HEK293T (cell line): ENCODE data around the gene NKG7.

Experiments used
- CTCF ChIA-PET: fragments of 350-600 bp; formaldehyde crosslinking; extraction: SDS; loops from one replicate; lab custom pipeline; 2021; ENCODE audit warnings: antibody characterized with exemption, inconsistent platforms; lab: Yijun Ruan, JAX
- POLR2A ChIA-PET: fragments of 350-600 bp; formaldehyde crosslinking; extraction: SDS; loops from one replicate; lab custom pipeline; 2020; ENCODE audit warnings: antibody characterized with exemption, inconsistent platforms; lab: Yijun Ruan, JAX
- DNase-seq: peaks from one replicate; pipeline ENCODE4 v3.0.0; 2012; ENCODE audit warnings: mixed read lengths; ENCODE audit errors: extremely low spot score
- ARNT ChIP-seq: fragments of 450-650 bp; IDR thresholded peaks from 2 replicates; pipeline ENCODE4 v1.6.1; 2017; ENCODE audit warnings: mild to moderate bottlenecking
- BHLHE40 ChIP-seq: fragments of 450-650 bp; IDR thresholded peaks from 2 replicates; pipeline ENCODE4 v1.6.1; 2016; ENCODE audit warnings: mild to moderate bottlenecking, moderate library complexity, borderline replicate concordance
- CTBP1 ChIP-seq: fragments of 450-650 bp; IDR thresholded peaks from 2 replicates; pipeline ENCODE4 v1.6.1; 2016; ENCODE audit warnings: borderline replicate concordance
- ELF4 ChIP-seq: fragments of 450-650 bp; IDR thresholded peaks from 2 replicates; pipeline ENCODE4 v1.6.1; 2017; ENCODE audit warnings: antibody characterized with exemption
- FOXA1 ChIP-seq: fragments of 450-650 bp; IDR thresholded peaks from 2 replicates; pipeline ENCODE4 v1.6.1; 2016; ENCODE audit warnings: mild to moderate bottlenecking
- FOXK2 ChIP-seq: fragments of 450-650 bp; IDR thresholded peaks from 2 replicates; pipeline ENCODE4 v1.6.1; 2016; ENCODE audit warnings: mild to moderate bottlenecking
- FOXM1 ChIP-seq: fragments of 450-650 bp; IDR thresholded peaks from 2 replicates; pipeline ENCODE4 v1.6.1; 2017; ENCODE audit warnings: mild to moderate bottlenecking, borderline replicate concordance
- HDGF ChIP-seq: fragments of 450-650 bp; IDR thresholded peaks from 2 replicates; pipeline ENCODE4 v1.6.1; 2017; ENCODE audit warnings: antibody characterized with exemption, borderline replicate concordance
- L3MBTL2 ChIP-seq: fragments of 450-650 bp; conservative IDR thresholded peaks from 2 replicates; pipeline ENCODE4 v1.6.1; 2016; ENCODE audit warnings: mild to moderate bottlenecking
- LEF1 ChIP-seq: fragments of 450-650 bp; IDR thresholded peaks from 2 replicates; pipeline ENCODE4 v1.6.1; 2017; ENCODE audit warnings: mild to moderate bottlenecking, borderline replicate concordance
- NFRKB ChIP-seq: fragments of 450-650 bp; IDR thresholded peaks from 2 replicates; pipeline ENCODE4 v1.6.1; 2016; ENCODE audit warnings: mild to moderate bottlenecking, moderate library complexity
- SP1 ChIP-seq: fragments of 450-650 bp; IDR thresholded peaks from 2 replicates; pipeline ENCODE4 v1.6.1; 2017
- SUZ12 ChIP-seq: fragments of 450-650 bp; IDR thresholded peaks from 2 replicates; pipeline ENCODE4 v1.6.1; 2016; ENCODE audit warnings: mild to moderate bottlenecking
- TARDBP ChIP-seq: fragments of 450-650 bp; IDR thresholded peaks from 2 replicates; pipeline ENCODE4 v1.6.1; 2016
- ZNF384 ChIP-seq: fragments of 450-650 bp; IDR thresholded peaks from 2 replicates; pipeline ENCODE4 v1.6.1; 2016
- TF ChIP-seq, protein P1 (sequence below): fragments of 450-650 bp; IDR thresholded peaks from 2 replicates; pipeline ENCODE4 v1.6.1; 2016

Gene NKG7

DNA sequence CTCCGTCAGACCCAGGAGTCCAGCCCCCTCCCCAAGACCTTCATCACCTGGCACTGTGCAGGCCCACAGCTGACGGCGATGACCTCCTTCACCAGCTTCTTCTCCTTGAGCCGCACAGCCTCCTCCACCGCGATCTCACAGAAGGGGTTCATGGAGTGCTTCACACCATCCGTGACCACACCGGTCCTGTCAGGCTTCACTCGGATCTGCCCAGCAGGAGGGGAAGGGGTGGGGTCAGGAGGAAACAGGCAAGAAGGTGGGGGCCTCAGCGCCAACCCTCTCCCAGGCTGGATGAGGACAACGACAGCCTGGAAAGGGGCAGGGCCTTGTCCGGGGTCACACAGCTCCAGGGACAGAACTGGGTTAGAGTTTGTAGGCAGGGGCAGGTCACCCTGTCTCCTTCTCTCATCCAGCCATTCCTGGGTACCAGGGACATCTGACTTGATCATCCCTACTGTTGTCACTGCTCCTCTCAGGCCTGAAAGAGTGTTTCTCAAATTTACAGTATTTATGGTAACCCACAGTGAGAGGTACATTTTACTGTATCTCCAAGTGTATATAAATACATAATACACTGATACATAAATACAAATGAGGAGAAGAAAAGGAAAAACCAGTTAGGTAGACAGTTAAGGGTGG lies 18.2 kb downstream of the NKG7 start:
- TF ChIP-seq ZNF384: no peak
- no peak for TF ChIP-seq LEF1
- TF ChIP-seq, protein P1, sequence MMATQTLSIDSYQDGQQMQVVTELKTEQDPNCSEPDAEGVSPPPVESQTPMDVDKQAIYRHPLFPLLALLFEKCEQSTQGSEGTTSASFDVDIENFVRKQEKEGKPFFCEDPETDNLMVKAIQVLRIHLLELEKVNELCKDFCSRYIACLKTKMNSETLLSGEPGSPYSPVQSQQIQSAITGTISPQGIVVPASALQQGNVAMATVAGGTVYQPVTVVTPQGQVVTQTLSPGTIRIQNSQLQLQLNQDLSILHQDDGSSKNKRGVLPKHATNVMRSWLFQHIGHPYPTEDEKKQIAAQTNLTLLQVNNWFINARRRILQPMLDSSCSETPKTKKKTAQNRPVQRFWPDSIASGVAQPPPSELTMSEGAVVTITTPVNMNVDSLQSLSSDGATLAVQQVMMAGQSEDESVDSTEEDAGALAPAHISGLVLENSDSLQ: no peak
- TF ChIP-seq SUZ12: no peak
- DNase-seq: no peak
- ChIA-PET CTCF (interaction anchor here (0.6 kb wide), 1 partner anchor 307 kb away, joined by 3 read pairs; no protein-coding TSS in a partner anchor), POLR2A (interaction anchor here (1.0 to 1.6 kb wide), 4 partner anchors 11 to 15 kb away, joined by 3 to 5 read pairs (median 4); partner anchors contain the start of gene VSIG10L)

DNA sequence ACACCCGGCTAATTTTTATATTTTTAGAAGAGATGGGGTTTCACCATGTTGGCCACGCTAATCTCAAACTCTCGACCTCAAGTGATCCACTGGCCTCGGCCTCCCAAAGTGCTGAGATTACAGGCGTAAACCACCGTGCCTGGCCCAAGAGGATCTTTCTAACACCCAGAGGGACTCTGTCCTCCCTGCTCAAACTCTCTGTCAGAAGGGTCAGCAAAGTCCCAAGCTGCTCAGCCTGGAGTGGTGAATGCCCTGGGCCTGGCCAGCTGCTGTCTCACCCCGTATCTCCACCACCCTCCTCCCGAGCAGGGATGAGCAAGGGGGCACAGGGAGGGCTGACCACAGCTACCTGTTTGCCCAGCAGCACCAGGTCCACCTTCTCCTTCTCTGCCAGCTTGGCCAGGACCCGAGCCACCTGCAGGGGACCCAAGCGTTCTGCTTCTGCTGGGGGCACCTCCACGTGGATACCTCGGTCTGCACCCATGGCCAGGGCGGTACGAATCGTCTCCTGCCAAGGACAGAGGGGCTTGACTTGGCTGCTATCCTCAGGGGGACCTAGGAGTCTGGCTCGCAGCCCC lies 19.6 kb downstream of the NKG7 start:
- no peak for DNase-seq
- TF ChIP-seq SP1: no peak
- ChIA-PET POLR2A (no interaction called here), CTCF (no interaction called here)

DNA sequence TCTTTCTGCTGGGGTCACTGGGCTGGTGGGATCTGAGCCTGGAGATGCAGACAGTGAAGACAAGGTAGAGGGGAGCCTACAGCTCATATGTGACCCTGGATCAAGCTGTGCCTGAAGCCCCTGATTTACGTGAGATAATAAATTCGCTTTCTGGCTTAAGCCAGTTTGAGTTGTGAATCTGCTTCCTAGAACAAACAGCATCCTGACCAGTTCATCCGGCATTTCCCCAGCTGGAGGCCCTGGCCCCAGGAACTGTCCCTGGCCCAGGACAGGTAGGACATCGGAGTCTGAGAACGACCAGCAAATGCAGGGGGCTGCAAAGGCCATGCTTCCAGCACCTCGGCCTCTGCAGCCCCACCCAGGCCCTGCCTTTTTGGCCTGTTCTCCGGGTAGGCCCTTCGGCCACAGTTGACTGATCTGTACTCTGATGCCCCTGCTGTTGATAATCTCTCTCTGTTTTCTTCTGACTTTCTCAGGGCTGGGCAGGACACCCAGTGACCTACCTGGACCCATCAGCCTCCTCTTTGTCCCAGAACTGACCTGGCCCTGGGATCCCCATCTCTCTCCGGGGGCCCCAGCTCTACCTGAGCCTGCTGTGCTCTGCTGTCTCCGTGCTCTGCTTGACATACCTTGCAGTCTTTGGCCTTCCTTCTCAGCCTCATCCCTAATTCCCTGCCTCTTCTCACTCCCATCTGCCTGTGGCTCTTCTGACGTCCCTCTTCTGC lies 21.0 kb downstream of the NKG7 start:
- TF ChIP-seq ZNF384: no peak
- no peak for TF ChIP-seq ELF4
- TF ChIP-seq HDGF: no peak
- TF ChIP-seq CTBP1: no peak
- TF ChIP-seq SP1: no peak
- TF ChIP-seq ARNT: no peak
- no peak for TF ChIP-seq FOXM1
- TF ChIP-seq FOXA1: no peak
- TF ChIP-seq SUZ12: no peak
- CTCF ChIA-PET: no interaction called here
- POLR2A ChIA-PET: interaction anchor here (1.6 kb wide), 1 partner anchor 16 kb away, joined by 4 read pairs; no protein-coding TSS in a partner anchor
- no peak for DNase-seq

DNA sequence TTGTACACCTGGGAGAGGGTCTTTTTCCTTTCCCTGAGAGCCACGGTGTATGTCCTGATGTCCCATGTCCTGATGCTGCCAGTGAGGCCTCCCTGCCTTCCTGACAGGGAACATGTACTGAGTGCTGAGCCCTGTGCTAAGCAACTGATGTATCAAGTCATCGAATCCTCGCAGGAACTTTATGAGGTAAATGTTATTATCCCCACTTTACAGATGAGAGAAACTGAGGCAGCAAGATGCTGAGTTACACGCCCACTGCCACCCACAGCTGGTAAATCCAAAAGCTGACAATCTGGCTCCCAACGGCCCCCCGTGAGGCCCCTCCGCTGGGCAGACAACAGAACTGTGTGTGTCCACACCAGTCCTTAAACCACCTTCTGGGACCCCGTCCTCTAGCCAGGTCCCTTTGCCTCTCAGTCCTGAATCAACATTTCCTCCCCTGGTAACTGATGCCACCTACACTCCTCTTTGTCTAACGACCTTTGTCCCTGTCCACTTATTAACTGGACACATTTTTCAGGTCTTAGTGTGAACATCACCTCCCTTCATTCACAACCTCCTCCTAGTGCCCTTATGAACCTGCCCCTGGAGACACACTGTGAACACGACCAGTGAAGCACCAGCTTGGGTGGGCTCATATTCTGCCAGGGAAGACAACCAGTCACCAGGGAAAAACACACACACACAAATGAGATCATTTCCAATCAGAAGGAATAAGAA lies 25.1 kb downstream of the NKG7 start:
- CTCF ChIA-PET: no interaction called here
- POLR2A ChIA-PET: interaction anchor here (0.8 kb wide), 1 partner anchor 21 kb away, joined by 3 read pairs; no protein-coding TSS in a partner anchor

DNA sequence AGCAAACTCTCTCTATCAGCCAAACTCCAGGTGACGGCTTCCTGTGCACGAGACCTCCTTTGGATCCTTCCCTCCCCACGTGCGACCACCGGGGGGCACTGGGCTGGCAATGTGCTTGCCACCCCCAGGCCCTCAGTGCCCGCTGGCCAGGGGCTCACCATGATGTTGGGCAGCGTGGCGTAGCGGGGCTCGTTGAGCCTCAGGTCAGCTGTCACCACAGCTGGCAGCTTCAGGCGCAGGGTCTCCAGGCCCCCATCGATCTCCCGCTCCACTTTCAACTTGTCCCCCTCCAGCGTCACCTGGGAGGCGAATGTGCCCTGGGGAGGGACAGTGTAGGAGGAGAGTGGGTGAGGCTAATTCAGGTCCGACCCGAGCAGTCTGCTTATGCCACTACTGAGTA lies 25.7 kb downstream of the NKG7 start:
- no peak for TF ChIP-seq SP1
- no peak for TF ChIP-seq L3MBTL2
- no peak for TF ChIP-seq FOXM1
- no peak for TF ChIP-seq CTBP1
- no peak for TF ChIP-seq FOXK2
- ChIA-PET POLR2A (no interaction called here), CTCF (no interaction called here)
- no peak for DNase-seq

More for the DNA sequence above, 25.1 kb downstream of the NKG7 start:
- DNase-seq: no peak
- no peak for TF ChIP-seq NFRKB
- TF ChIP-seq, protein P1: no peak
- TF ChIP-seq CTBP1: no peak
- TF ChIP-seq BHLHE40: no peak
- no peak for TF ChIP-seq SUZ12
- TF ChIP-seq FOXM1: no peak
- TF ChIP-seq LEF1: no peak
- TF ChIP-seq ZNF384: no peak
- no peak for TF ChIP-seq TARDBP
- no peak for TF ChIP-seq FOXA1
- TF ChIP-seq L3MBTL2: no peak
- no peak for TF ChIP-seq ELF4
- TF ChIP-seq HDGF: no peak
- no peak for TF ChIP-seq FOXK2
- TF ChIP-seq SP1: no peak
- no peak for TF ChIP-seq ARNT

DNA sequence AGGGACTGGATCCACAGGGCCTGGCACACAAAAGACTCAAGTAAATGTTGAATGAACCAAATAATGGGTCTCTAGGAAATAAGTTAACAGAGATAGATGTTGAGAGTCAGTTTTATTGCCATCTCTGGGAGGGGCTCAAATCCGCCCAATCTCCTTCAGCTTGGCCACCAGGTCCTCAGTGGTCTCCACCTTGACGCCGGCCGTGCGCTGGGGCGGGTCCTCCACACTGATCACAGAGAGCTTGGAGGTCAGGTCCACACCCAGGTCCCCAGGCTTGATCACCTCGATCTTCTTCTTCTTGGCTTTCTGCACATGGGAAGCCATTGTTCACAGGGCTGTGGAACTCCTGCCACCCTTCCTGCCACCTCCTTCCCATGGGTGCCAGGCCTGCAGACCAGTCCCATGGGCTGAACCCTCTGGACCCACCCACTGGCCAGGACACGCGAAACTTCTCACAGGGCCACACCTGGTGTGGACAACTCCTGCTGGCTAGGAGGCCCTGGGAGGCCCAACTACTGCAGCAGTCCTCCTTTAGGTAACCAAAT lies 27.3 kb downstream of the NKG7 start:
- POLR2A ChIA-PET: no interaction called here
- CTCF ChIA-PET: no interaction called here
- TF ChIP-seq, protein P1: no peak
- TF ChIP-seq ZNF384: no peak
- TF ChIP-seq ARNT: no peak
- TF ChIP-seq LEF1: no peak
- TF ChIP-seq SUZ12: no peak
- DNase-seq: no peak
